ENCODE measurements around the gene NPHP1.

DNA sequence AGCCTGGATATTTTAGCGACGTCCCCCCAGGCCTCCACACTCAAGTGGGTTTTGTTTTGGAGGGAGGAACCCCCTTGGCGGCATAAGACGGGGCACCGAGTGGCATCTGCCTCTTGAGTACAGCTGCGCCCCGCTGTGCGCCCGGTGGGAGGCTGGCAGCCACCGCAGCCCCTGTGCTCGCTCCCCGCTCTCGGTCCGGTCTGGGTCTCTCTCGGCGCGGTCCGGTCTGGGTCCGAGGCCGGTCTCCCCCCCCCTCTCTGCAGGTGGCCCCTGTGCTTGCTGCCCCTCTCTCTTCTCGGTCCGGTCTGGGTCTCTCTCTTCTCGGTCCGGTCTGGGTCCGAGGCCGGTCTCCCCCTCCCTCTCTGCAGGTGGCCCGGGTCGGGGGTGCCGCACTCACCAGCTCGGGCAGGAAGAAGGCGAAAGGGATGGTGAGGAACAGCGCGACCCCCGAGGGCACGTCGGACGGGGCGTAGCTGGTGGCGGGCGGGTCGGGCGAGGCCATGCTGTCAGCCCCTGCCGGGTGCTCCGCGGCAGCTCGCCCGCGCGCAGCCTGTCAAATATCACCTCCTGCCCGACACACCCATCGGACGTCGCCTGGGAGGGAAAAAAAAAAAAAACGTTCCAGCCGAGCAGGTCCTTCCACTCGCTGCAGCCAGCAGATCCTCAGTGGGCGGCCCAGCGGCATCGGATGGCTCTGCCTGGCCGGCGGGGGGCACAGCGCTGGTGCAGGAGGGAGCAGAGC lies 89.4 kb downstream of the NPHP1 start, which contains the start of gene MALL:
- peak; percentile 41; the same call in 1 of the 2 replicates for TF ChIP-seq CREB1 (IDR thresholded peaks at IDR 0.05; ENCODE audit: low read depth)
- TF ChIP-seq, protein P1, sequence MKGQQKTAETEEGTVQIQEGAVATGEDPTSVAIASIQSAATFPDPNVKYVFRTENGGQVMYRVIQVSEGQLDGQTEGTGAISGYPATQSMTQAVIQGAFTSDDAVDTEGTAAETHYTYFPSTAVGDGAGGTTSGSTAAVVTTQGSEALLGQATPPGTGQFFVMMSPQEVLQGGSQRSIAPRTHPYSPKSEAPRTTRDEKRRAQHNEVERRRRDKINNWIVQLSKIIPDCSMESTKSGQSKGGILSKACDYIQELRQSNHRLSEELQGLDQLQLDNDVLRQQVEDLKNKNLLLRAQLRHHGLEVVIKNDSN (IDR thresholded peaks at IDR 0.05) = peak; percentile 34
- TF ChIP-seq CEBPB (IDR thresholded peaks at IDR 0.05) = peak; percentile 30; the same call in 1 of the 2 replicates
- peak; percentile 56; the same call in 1 of the 2 replicates for TF ChIP-seq ZBTB7A (IDR thresholded peaks at IDR 0.05; ENCODE audit: low read depth)
- peak; percentile 82 for TF ChIP-seq NFIC (IDR thresholded peaks at IDR 0.05)
- TF ChIP-seq, protein P2, sequence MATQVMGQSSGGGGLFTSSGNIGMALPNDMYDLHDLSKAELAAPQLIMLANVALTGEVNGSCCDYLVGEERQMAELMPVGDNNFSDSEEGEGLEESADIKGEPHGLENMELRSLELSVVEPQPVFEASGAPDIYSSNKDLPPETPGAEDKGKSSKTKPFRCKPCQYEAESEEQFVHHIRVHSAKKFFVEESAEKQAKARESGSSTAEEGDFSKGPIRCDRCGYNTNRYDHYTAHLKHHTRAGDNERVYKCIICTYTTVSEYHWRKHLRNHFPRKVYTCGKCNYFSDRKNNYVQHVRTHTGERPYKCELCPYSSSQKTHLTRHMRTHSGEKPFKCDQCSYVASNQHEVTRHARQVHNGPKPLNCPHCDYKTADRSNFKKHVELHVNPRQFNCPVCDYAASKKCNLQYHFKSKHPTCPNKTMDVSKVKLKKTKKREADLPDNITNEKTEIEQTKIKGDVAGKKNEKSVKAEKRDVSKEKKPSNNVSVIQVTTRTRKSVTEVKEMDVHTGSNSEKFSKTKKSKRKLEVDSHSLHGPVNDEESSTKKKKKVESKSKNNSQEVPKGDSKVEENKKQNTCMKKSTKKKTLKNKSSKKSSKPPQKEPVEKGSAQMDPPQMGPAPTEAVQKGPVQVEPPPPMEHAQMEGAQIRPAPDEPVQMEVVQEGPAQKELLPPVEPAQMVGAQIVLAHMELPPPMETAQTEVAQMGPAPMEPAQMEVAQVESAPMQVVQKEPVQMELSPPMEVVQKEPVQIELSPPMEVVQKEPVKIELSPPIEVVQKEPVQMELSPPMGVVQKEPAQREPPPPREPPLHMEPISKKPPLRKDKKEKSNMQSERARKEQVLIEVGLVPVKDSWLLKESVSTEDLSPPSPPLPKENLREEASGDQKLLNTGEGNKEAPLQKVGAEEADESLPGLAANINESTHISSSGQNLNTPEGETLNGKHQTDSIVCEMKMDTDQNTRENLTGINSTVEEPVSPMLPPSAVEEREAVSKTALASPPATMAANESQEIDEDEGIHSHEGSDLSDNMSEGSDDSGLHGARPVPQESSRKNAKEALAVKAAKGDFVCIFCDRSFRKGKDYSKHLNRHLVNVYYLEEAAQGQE (IDR thresholded peaks at IDR 0.05; ENCODE audit: low read depth) = no peak
- 0 out of 2 replicates have a peak, but pooled peaks have one; percentile 18 for TF ChIP-seq EGR1 (IDR thresholded peaks at IDR 0.05)
- TF ChIP-seq, protein P3, sequence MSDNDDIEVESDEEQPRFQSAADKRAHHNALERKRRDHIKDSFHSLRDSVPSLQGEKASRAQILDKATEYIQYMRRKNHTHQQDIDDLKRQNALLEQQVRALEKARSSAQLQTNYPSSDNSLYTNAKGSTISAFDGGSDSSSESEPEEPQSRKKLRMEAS (IDR thresholded peaks at IDR 0.05) = peak; percentile 94
